Caco-2 (cell line): ENCODE results near the gene LIG3. TPM values are rescaled to one million over a fixed set of nuclear protein-coding genes. Genes with fewer than 3 reads are reported as not detected.

Experiments used
- BruUV-seq: library from RNA; stranded (reverse); fragments of 400-500 nt; replicated peaks from 2 replicates; lab custom pipeline; 2021; lab: Mats Ljungman, UMichigan
- CTCF ChIA-PET: fragments of 300-600 bp; sonication (Branson Sonifier 250); formaldehyde crosslinking; loops from one replicate; lab custom pipeline; 2022; ENCODE audit warnings: antibody characterized with exemption; lab: Charles Lee
- POLR2A ChIA-PET: fragments of 300-600 bp; sonication (Branson Sonifier 250); formaldehyde crosslinking; loops from one replicate; lab custom pipeline; 2022; ENCODE audit warnings: antibody characterized with exemption; lab: Charles Lee
- DNase-seq, 2 experiments: peaks; one replicate each; pipeline versions ENCODE4 v3.0.0 to v3.0.0-alpha.2; 2020 to 2022
- H3K27me3 ChIP-seq: replicated peaks from 2 replicates; pipeline ENCODE4 v1.6.0; 2011; ENCODE audit warnings: low read length; ENCODE audit not compliant: control insufficient read depth, insufficient read depth
- H3K36me3 ChIP-seq: 2 replicates; pipeline ENCODE4 v1.5.1; 2011; ENCODE audit warnings: low read length; ENCODE audit not compliant: control insufficient read depth, insufficient read depth
- H3K4me1 ChIP-seq: fragments of 250-450 bp; sonication (Bioruptor Pico); 2 replicates; pipeline ENCODE4 v1.5.1; 2020; ENCODE audit warnings: mild to moderate bottlenecking
- H3K4me3 ChIP-seq: 2 replicates; pipeline ENCODE4 v1.5.1; 2011; ENCODE audit warnings: low read depth, mild to moderate bottlenecking, control low read depth, low read length
- H3K9me3 ChIP-seq: fragments of 250-450 bp; sonication (Bioruptor Pico); 2 replicates; pipeline ENCODE4 v1.5.1; 2020; ENCODE audit warnings: mild to moderate bottlenecking, moderate library complexity
- H3K27ac Mint-ChIP-seq: one replicate; pipeline ENCODE4 v1.8.0; 2022; ENCODE audit warnings: mixed read lengths; ENCODE audit not compliant: unreplicated experiment
- H3K27me3 Mint-ChIP-seq: one replicate; pipeline ENCODE4 v1.8.0; 2022; ENCODE audit warnings: mixed read lengths; ENCODE audit not compliant: insufficient read depth, unreplicated experiment
- H3K36me3 Mint-ChIP-seq: one replicate; pipeline ENCODE4 v1.8.0; 2022; ENCODE audit warnings: mild to moderate bottlenecking, mixed read lengths; ENCODE audit not compliant: insufficient read depth, unreplicated experiment
- H3K4me1 Mint-ChIP-seq: one replicate; pipeline ENCODE4 v1.8.0; 2022; ENCODE audit warnings: low read depth, mixed read lengths; ENCODE audit not compliant: unreplicated experiment
- H3K4me3 Mint-ChIP-seq: one replicate; pipeline ENCODE4 v1.8.0; 2022; ENCODE audit warnings: mild to moderate bottlenecking, moderate library complexity, mixed read lengths; ENCODE audit not compliant: unreplicated experiment
- H3K9me3 Mint-ChIP-seq: one replicate; pipeline ENCODE4 v1.8.0; 2022; ENCODE audit warnings: mixed read lengths; ENCODE audit not compliant: unreplicated experiment
- intact Hi-C: fragments of 100-400 bp; cut with micrococcal nuclease; formaldehyde crosslinking; loops from one replicate; pipeline ENCODE4 v1.10.0; 2022; ENCODE audit not compliant: unreplicated experiment
- total RNA-seq: library from RNA; stranded (reverse); gene quantifications from 2 replicates; pipeline ENCODE4 v1.2.3, GENCODE V29; 2022
- TF ChIP-seq, protein P1 (sequence below), 2 experiments: fragments of 200-600 bp in 1 of 2; IDR thresholded peaks; 1 replicate in 1 of 2; 2 replicates in 1 of 2; pipeline versions ENCODE4 v1.5.1 to v1.8.0; 2011 to 2022; ENCODE audit warnings: antibody characterized with exemption in 1 of 2, control low read depth in 1 of 2, inconsistent platforms in 1 of 2, low read depth in 1 of 2, low read length in 1 of 2, mild to moderate bottlenecking in 1 of 2, moderate library complexity in 1 of 2; ENCODE audit not compliant: insufficient read depth in 1 of 2, severe bottlenecking in 1 of 2, unreplicated experiment in 1 of 2

Gene LIG3
- total RNA-seq, 1 experiment from 2014 or later = 49.9 TPM

DNA sequence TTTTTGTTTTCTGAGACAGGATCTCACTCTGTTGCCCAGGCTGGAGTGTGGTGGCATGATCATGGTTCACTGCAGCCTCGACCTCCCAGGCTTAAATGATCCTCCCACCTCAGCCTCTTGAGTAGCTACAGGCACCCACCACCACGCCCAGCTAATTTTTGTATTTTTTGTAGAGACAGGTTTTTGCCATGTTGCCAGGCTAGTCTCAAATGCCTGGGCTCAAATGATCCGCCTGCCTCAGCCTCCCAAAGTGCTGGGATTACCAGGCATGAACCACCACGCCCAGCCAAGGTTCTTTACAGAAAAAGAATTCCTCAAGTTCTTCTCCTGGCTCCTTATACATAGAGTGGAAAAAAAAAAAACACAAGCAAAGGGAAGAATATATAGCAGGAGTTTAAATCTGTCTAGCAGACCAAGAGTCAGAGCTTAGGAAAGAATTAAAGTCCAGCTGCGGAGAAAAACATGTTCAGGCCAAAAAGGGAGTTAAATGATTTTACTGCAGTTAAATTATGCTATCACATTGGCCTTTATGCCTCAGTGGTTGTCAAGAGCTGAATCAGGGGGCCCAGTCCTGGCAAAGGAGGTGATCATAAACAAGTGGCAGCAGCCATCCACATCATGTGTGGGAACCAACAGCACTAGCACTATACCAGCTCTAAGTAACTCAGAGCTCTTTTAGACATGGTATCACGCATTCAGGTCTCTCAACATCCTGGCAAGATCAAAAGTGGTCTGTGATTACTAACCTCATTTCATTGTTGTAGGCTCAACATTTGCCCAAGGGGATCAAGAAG is 39.3 kb downstream of the LIG3 start:
- H3K9me3 ChIP-seq = no peaks in the 10 kb centered on the region
- intact Hi-C loops = no loop called here
- Mint-ChIP-seq H3K9me3 (no peaks in the 10 kb centered on the region), H3K27ac (no peak overlapping the region), H3K4me1 (no peaks in the 10 kb centered on the region), H3K4me3 (no peak overlapping the region), H3K27me3 (no peaks in the 10 kb centered on the region), H3K36me3 (peaks cover 6% of the 10 kb centered on the region)
- CTCF ChIA-PET = no interaction called here
- DNase-seq = no peak
- H3K4me3 ChIP-seq = no peak overlapping the region
- peaks cover 5% of the 10 kb centered on the region for H3K36me3 ChIP-seq
- no TSS peak for BruUV-seq
- no peaks in the 10 kb centered on the region for H3K27me3 ChIP-seq
- no peaks in the 10 kb centered on the region for H3K4me1 ChIP-seq
- TF ChIP-seq, protein P1, sequence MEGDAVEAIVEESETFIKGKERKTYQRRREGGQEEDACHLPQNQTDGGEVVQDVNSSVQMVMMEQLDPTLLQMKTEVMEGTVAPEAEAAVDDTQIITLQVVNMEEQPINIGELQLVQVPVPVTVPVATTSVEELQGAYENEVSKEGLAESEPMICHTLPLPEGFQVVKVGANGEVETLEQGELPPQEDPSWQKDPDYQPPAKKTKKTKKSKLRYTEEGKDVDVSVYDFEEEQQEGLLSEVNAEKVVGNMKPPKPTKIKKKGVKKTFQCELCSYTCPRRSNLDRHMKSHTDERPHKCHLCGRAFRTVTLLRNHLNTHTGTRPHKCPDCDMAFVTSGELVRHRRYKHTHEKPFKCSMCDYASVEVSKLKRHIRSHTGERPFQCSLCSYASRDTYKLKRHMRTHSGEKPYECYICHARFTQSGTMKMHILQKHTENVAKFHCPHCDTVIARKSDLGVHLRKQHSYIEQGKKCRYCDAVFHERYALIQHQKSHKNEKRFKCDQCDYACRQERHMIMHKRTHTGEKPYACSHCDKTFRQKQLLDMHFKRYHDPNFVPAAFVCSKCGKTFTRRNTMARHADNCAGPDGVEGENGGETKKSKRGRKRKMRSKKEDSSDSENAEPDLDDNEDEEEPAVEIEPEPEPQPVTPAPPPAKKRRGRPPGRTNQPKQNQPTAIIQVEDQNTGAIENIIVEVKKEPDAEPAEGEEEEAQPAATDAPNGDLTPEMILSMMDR (IDR thresholded peaks at IDR 0.05; ENCODE audit: insufficient read depth in 1 of 2, low read depth in 1 of 2, low read length in 1 of 2, severe bottlenecking in 1 of 2, unreplicated experiment in 1 of 2) = no peak
- POLR2A ChIA-PET = no interaction called here

GRCh38 chr17:35021520-35022380 is 41.4 kb downstream of the LIG3 start:
- no peaks in the 10 kb centered on the region for H3K27me3 Mint-ChIP-seq
- H3K36me3 ChIP-seq = peaks cover 3% of the 10 kb centered on the region
- POLR2A ChIA-PET = no interaction called here
- H3K4me3 ChIP-seq = no peak overlapping the region
- H3K4me3 Mint-ChIP-seq = no peak overlapping the region
- intact Hi-C loops = no loop called here
- peaks cover 7% of the 10 kb centered on the region; the same call in 1 of the 2 replicates for H3K4me1 ChIP-seq
- H3K9me3 Mint-ChIP-seq = no peaks in the 10 kb centered on the region
- no peak overlapping the region for H3K27ac Mint-ChIP-seq
- no peaks in the 10 kb centered on the region for H3K9me3 ChIP-seq
- DNase-seq = no peak
- no peaks in the 10 kb centered on the region for H3K36me3 Mint-ChIP-seq
- H3K27me3 ChIP-seq = no peaks in the 10 kb centered on the region
- BruUV-seq = no TSS peak
- H3K4me1 Mint-ChIP-seq = peaks cover under 1% of the 10 kb centered on the region
- CTCF ChIA-PET = no interaction called here
- TF ChIP-seq, protein P1 (IDR thresholded peaks at IDR 0.05; ENCODE audit: insufficient read depth in 1 of 2, low read depth in 1 of 2, low read length in 1 of 2, severe bottlenecking in 1 of 2, unreplicated experiment in 1 of 2) = no peak

GRCh38 chr17:35022536-35023063 is 42.3 kb downstream of the LIG3 start:
- H3K9me3 Mint-ChIP-seq = no peaks in the 10 kb centered on the region

More at GRCh38 chr17:35022536-35023063, 42.3 kb downstream of the LIG3 start:
- no peaks in the 10 kb centered on the region for H3K27me3 ChIP-seq
- no peaks in the 10 kb centered on the region for H3K36me3 Mint-ChIP-seq
- peaks cover 3% of the 10 kb centered on the region for H3K36me3 ChIP-seq
- H3K27ac Mint-ChIP-seq = no peak overlapping the region
- H3K4me3 Mint-ChIP-seq = no peak overlapping the region
- no peak for DNase-seq
- peaks cover 7% of the 10 kb centered on the region for H3K4me1 Mint-ChIP-seq
- intact Hi-C loops = no loop called here
- ChIA-PET CTCF (no interaction called here), POLR2A (no interaction called here)
- TF ChIP-seq, protein P1 (IDR thresholded peaks at IDR 0.05; ENCODE audit: insufficient read depth in 1 of 2, low read depth in 1 of 2, low read length in 1 of 2, severe bottlenecking in 1 of 2, unreplicated experiment in 1 of 2) = no peak
- no peaks in the 10 kb centered on the region for H3K9me3 ChIP-seq
- no TSS peak for BruUV-seq
- H3K4me1 ChIP-seq = peaks cover 12% of the 10 kb centered on the region; the same call in 1 of the 2 replicates
- no peaks in the 10 kb centered on the region for H3K27me3 Mint-ChIP-seq
- no peak overlapping the region for H3K4me3 ChIP-seq
